WTC11 (cell line): ENCODE results near the gene CHTOP. TPM values are rescaled to one million over a fixed set of nuclear protein-coding genes. Genes with fewer than 3 reads are reported as not detected.

Experiments used
- AFF4 ChIP-seq: sonication (generic); formaldehyde crosslinking; IDR thresholded peaks from 2 replicates; pipeline ENCODE4 v1.8.1; 2023; ENCODE audit warnings: mild to moderate bottlenecking, missing genetic modification reagents, borderline replicate concordance
- ATF1 ChIP-seq: sonication (generic); formaldehyde crosslinking; IDR thresholded peaks from 2 replicates; pipeline ENCODE4 v1.8.1; 2023; ENCODE audit warnings: mild to moderate bottlenecking, moderate library complexity, missing genetic modification reagents
- ATF3 ChIP-seq: sonication (generic); formaldehyde crosslinking; conservative IDR thresholded peaks from 2 replicates; pipeline ENCODE4 v1.8.1; 2022; ENCODE audit warnings: mild to moderate bottlenecking, missing genetic modification reagents
- ATF6 ChIP-seq: sonication (generic); formaldehyde crosslinking; IDR thresholded peaks from 2 replicates; pipeline ENCODE4 v1.8.1; 2023; ENCODE audit warnings: mild to moderate bottlenecking, missing genetic modification reagents
- CREB1 ChIP-seq: sonication (generic); formaldehyde crosslinking; IDR thresholded peaks from 2 replicates; pipeline ENCODE4 v1.8.0; 2023; ENCODE audit warnings: mild to moderate bottlenecking, missing genetic modification reagents
- CTCF ChIP-seq: fragments of 200-600 bp; IDR thresholded peaks from 2 replicates; pipeline ENCODE4 v1.8.0; 2022; ENCODE audit warnings: antibody characterized with exemption
- E2F5 ChIP-seq: sonication (generic); formaldehyde crosslinking; IDR thresholded peaks from 2 replicates; pipeline ENCODE4 v1.8.1; 2022; ENCODE audit warnings: mild to moderate bottlenecking, moderate library complexity, missing genetic modification reagents
- EMX1 ChIP-seq: fragments of 250-450 bp; sonication (Bioruptor Pico); IDR thresholded peaks from 2 replicates; pipeline ENCODE4 v1.8.0; 2021; ENCODE audit warnings: mild to moderate bottlenecking
- FOXK1 ChIP-seq: sonication (generic); formaldehyde crosslinking; IDR thresholded peaks from 2 replicates; pipeline ENCODE4 v1.8.0; 2022; ENCODE audit warnings: mild to moderate bottlenecking, moderate library complexity, missing genetic modification reagents
- GABPB1 ChIP-seq: sonication (generic); formaldehyde crosslinking; IDR thresholded peaks from 2 replicates; pipeline ENCODE4 v1.8.1; 2023; ENCODE audit warnings: mild to moderate bottlenecking, missing genetic modification reagents
- JAZF1 ChIP-seq: fragments of 250-450 bp; sonication (Bioruptor Pico); IDR thresholded peaks from 2 replicates; pipeline ENCODE4 v1.9.0; 2021; ENCODE audit warnings: moderate library complexity, mild to moderate bottlenecking, inconsistent platforms
- KAT7 ChIP-seq: sonication (generic); formaldehyde crosslinking; IDR thresholded peaks from 2 replicates; pipeline ENCODE4 v1.8.1; 2023; ENCODE audit warnings: missing genetic modification reagents, mild to moderate bottlenecking, borderline replicate concordance
- OVOL2 ChIP-seq: fragments of 250-450 bp; sonication (Bioruptor Pico); IDR thresholded peaks from 2 replicates; pipeline ENCODE4 v1.9.0; 2021; ENCODE audit warnings: mild to moderate bottlenecking, borderline replicate concordance
- PRDM15 ChIP-seq: sonication (generic); formaldehyde crosslinking; IDR thresholded peaks from 2 replicates; pipeline ENCODE4 v1.8.0; 2022; ENCODE audit warnings: missing genetic modification reagents
- TCF7 ChIP-seq: sonication (generic); formaldehyde crosslinking; IDR thresholded peaks from 2 replicates; pipeline ENCODE4 v1.8.0; 2022; ENCODE audit warnings: mild to moderate bottlenecking, low read depth, missing genetic modification reagents, moderate library complexity
- TEAD1 ChIP-seq: sonication (generic); formaldehyde crosslinking; IDR thresholded peaks from 2 replicates; pipeline ENCODE4 v1.8.0; 2022; ENCODE audit warnings: mild to moderate bottlenecking, missing genetic modification reagents
- TP53 ChIP-seq: sonication (generic); formaldehyde crosslinking; IDR thresholded peaks from 2 replicates; pipeline ENCODE4 v1.8.1; 2023; ENCODE audit warnings: mild to moderate bottlenecking, missing genetic modification reagents
- USF2 ChIP-seq: sonication (generic); formaldehyde crosslinking; IDR thresholded peaks from 2 replicates; pipeline ENCODE4 v1.8.1; 2023; ENCODE audit warnings: mild to moderate bottlenecking, missing genetic modification reagents, moderate library complexity
- ZBTB21 ChIP-seq: sonication (generic); formaldehyde crosslinking; IDR thresholded peaks from 2 replicates; pipeline ENCODE4 v1.8.1; 2023; ENCODE audit warnings: mild to moderate bottlenecking, missing genetic modification reagents, borderline replicate concordance
- ZBTB43 ChIP-seq: sonication (generic); formaldehyde crosslinking; IDR thresholded peaks from 2 replicates; pipeline ENCODE4 v1.8.1; 2023; ENCODE audit warnings: mild to moderate bottlenecking, missing genetic modification reagents
- ZNF121 ChIP-seq: sonication (generic); formaldehyde crosslinking; IDR thresholded peaks from 2 replicates; pipeline ENCODE4 v1.8.0; 2023; ENCODE audit warnings: missing genetic modification reagents
- ZNF138 ChIP-seq: sonication (generic); formaldehyde crosslinking; conservative IDR thresholded peaks from 2 replicates; pipeline ENCODE4 v1.8.1; 2022; ENCODE audit warnings: mild to moderate bottlenecking, moderate library complexity, missing genetic modification reagents
- ZNF219 ChIP-seq: sonication (generic); formaldehyde crosslinking; IDR thresholded peaks from 2 replicates; pipeline ENCODE4 v1.8.0; 2023; ENCODE audit warnings: missing genetic modification reagents, mild to moderate bottlenecking, borderline replicate concordance
- total RNA-seq: library from RNA; stranded (reverse); gene quantifications from 3 replicates; pipeline ENCODE4 v1.2.3, GENCODE V29; 2021

Gene CHTOP
- total RNA-seq, 1 experiment from 2014 or later: 101 TPM

- peak; percentile 89 for TF ChIP-seq E2F5 (CRISPR knock-in tag)
- no peak for TF ChIP-seq ATF6
- no peak for TF ChIP-seq OVOL2 (CRISPR knock-in tag)
- no peak for TF ChIP-seq ZNF121
- no peak for TF ChIP-seq KAT7 (CRISPR knock-in tag)
- no peak for TF ChIP-seq TCF7 (CRISPR knock-in tag)
- TF ChIP-seq GABPB1 (CRISPR knock-in tag): peak; percentile 85
- TF ChIP-seq AFF4 (CRISPR knock-in tag): 0 out of 2 replicates have a peak, but pooled peaks have one; percentile 38
- TF ChIP-seq TP53: 0 out of 2 replicates have a peak, but pooled peaks have one; percentile 28
- no peak; the same call in 1 of the 2 replicates for TF ChIP-seq CREB1 (CRISPR knock-in tag)
- no peak for TF ChIP-seq PRDM15 (CRISPR knock-in tag)
- TF ChIP-seq ZNF219 (CRISPR knock-in tag): 0 out of 2 replicates have a peak, but pooled peaks have one; percentile 47
- no peak for TF ChIP-seq CTCF
- TF ChIP-seq TEAD1: no peak; the same call in 1 of the 2 replicates
- no peak; the same call in 1 of the 2 replicates for TF ChIP-seq ZBTB21 (CRISPR knock-in tag)
- no peak for TF ChIP-seq FOXK1 (CRISPR knock-in tag)
- peak; percentile 19; the same call in 1 of the 2 replicates for TF ChIP-seq USF2 (CRISPR knock-in tag)
- TF ChIP-seq ZNF138 (CRISPR knock-in tag): no peak
- peak; percentile 63; the same call in 1 of the 2 replicates for TF ChIP-seq ZBTB43
- no peak for TF ChIP-seq ATF1 (CRISPR knock-in tag)
- TF ChIP-seq EMX1 (CRISPR knock-in tag): 0 out of 2 replicates have a peak, but pooled peaks have one; percentile 58
- TF ChIP-seq JAZF1 (CRISPR knock-in tag): no peak
- TF ChIP-seq ATF3: peak; percentile 52; the same call in 1 of the 2 replicates
Observed at GRCh38 chr1:153633754-153634665, at the start of gene CHTOP (continued).
